GM19043 (cell line): ENCODE data around the gene ULK2.
"Not testable (repeated sequence)": the region's sequence is repeated elsewhere in the genome, so short reads cannot be mapped to it uniquely, and the experiment has no call there.

ENCODE experiments used
- ATAC-seq: cut with Tn5 transposase; IDR thresholded peaks from one replicate; pipeline ENCODE4 v1.9.1; 2021; ENCODE audit warnings: low read depth; ENCODE audit not compliant: unreplicated experiment

Gene ULK2

DNA sequence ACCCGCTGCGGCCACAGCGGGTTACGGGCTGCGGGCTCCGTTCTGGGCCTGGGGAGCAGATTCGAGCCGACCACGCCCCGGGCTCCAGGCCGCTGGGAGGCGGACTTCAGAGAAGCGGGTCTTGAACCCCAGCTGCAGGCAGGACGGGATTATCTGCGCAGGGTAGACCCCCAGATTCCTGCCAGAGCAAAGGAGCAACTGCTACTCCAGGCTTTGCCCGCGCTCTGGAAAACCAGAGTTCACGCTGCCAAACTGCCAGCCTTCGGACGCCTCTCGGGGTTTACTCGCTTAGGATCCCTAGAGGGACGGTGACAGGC is 301 bp upstream of the ULK2 start:
- ATAC-seq: no peak

DNA sequence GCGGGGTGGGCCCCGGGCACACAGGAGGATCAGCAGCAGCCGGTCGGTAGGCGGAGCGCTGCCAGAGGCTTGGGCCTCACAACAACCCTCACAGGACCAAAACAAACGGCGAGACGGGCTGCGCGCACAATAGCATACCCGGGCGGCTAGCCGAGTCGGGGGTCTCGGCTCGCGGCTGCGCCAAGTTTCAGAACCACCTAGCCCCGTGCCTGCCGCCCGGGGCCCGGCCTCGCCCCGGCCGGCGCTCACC is 732 bp downstream of the ULK2 start:
- no peak for ATAC-seq

DNA sequence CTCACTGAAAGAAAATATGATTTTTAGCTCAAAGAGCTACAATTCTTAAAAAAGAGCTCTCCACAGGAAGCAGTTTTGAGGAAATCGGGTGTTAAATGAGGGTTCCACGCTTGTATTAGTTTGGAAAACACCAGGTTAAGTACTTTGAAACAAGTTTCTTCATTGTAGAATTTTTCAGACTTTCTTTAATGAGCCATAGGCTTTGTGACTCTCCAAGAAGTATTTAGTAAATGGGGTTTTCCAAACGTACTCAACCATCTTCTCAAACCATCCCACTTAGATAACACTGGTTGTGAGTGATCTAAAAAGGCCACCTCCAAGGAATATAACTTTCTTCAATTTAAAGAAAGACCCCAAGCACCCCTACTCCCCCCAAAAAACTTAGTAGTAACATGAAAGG is 2.7 kb downstream of the ULK2 start:
- ATAC-seq: no peak

DNA sequence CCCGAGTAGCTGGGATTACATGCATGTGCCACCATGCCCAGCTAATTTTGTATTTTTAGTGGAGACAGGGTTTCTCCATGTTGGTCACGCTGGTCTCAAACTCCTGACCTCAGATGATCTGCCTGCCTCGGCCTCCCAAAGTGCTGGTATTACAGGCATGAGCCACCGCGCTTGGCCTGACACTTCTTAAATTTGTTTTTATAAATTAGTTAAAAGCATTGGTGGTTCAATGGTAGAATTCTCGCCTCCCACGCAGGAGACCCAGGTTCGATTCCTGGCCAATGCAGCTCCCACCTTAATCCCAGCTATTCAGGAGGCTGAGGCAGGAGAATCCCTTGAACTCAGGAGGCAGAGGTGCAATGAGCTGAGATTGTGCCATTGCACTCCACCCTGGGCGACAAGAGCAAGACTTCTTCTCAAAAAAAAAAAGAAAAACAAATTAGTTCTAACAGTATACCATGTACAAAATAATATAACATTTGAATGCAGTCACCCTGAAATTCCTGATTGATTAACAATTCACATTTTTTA is 7.0 kb downstream of the ULK2 start:
- ATAC-seq: not testable (repeated sequence)

DNA sequence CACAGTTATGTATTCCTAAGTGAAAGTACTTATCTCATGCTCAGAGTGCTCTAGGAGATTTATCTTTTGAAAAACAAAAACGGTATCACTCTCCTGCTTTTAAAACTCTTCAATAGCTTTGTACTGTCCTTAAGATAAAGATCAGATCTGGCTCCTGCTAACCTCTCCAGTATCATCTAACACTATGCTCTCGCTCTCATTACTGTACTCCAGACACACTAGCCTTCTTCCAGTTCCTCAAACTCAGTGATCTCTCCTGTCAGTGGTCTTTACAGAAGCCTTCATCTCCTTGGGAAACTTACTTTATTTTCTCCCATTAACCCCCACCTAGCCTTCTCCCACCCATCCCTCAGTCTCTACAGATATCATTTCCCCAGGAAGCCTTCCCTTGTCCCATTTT is 10.1 kb downstream of the ULK2 start:
- ATAC-seq: no peak

DNA sequence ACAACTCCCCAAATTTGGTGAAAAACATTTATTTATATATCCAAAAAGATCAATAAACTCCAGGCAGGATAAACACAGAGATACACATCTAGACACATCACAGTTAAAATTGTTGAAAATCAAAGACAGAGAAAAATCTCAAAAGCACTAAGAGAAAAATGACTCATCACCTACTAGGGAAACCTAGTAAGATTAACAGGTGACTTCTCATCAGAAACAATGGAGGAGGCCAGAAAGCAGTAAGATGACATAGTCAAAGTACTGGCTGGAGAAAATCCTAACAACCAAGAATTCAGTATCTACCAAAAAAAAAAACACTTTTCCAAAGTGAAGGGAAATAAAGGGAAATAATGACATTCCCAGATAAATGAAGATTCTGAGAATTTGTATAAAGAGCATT is 33.8 kb downstream of the ULK2 start:
- no peak for ATAC-seq

DNA sequence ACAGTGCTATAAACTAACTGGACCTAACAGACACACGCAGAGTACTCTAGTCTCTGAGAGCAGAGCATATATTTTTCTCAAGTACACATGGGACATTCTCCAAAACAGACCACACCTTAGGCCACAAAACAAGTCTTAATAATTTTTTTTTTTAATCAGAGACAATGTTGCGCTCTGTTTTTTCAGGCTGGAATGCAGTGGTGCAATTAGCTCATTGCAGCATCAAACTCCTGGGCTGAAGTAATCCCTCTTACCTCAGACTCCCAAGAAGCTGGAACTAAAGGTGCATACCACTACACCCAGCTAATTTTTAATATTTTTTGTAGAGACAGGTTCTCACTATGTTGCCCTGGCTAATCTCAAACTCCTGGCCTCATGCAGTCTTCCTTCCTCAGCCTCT is 37.7 kb downstream of the ULK2 start:
- no peak for ATAC-seq

DNA sequence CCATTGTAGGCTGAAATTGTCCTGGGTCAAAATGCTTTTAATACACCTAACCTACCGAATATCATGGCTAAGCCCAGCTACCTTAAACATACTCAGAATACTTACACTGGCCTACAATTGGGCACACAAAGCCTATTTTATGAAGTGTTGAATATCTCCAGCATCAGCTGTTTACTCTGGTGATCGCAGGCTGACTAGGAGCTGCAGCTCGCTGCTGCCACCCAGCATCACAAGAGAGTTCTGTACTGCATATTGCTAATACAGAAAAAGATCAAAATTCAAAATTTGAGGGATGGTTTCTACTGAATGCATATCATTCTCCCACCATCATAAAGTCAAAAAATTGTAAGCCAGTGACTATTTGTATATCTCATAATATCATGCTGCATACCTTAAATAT is 55.3 kb downstream of the ULK2 start:
- no peak for ATAC-seq

DNA sequence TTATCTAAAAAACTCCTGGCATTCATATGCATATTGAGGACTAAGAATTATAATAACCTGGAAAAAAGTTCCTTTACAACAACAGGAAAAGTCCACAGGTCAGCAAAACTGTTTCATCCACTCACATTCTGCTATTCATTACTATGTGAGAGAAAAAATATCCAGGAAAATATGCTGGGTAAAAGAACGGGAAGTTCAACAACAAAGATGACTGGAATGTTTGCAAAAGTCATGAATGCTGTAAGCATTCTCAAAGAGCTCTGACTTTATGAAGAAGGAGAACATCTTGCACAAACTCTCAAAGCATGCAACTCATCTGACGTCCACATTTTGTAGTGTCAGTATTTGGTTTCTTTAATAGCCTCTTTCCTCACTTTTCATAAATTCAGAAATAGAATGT is 62.7 kb downstream of the ULK2 start:
- ATAC-seq: no peak

DNA sequence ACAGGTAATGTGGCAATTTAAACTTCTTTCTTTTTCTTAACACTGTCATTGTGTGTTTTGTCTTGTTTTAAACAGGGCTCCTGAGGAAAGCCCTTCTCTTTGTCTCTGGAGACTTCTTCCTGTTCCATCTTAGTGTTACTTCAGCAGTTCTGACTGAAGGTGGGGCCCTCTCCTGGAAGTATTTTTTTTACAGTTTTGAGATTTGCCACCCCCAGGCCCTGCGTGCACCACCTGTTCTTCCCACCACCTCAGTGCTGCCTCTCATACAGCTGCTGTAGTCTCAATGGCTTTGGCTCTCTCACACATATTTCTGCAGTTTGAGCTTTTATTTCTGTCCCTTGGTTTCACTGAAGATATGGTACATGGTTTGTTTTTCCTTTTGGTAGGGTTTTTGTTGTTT is 67.2 kb downstream of the ULK2 start:
- ATAC-seq: no peak

DNA sequence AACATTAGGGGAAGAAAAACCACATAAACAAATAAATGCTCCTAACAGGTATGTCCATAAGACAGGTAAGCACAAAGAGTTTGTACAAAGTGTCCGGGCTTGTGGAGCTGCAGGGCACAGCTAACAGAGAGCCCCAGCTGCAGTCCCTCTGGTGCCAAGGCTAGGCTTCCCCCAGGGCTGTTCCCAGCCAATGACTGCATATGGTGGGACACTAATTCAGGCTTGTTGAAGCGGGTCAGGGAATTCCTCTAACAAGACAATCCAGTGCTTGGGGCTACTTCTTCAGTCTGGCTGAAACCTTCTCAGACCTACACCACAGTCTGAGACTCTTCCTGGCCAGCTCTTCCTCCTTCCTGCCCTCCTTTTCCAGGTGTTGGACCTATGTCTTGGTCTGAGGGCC is 67.9 kb downstream of the ULK2 start:
- no peak for ATAC-seq

DNA sequence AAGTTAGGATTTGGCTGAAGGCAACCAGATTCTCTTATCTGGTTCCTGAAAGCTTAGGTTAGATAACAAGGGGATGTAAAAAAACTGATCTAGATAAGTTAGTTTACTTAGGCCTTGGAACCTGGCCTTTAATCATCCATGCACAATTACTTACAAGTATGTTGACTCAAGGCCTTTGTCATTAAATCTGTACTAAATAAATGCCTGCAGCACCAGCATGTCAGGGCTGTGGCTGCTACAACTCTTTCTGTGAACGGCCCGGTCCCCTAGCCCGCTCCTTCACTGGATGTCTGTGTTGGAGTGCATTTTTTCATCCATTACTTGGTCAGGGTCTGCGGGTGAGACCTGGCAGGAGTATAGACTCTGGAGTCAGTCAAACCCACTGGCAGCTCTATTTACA is 71.3 kb downstream of the ULK2 start:
- no peak for ATAC-seq

DNA sequence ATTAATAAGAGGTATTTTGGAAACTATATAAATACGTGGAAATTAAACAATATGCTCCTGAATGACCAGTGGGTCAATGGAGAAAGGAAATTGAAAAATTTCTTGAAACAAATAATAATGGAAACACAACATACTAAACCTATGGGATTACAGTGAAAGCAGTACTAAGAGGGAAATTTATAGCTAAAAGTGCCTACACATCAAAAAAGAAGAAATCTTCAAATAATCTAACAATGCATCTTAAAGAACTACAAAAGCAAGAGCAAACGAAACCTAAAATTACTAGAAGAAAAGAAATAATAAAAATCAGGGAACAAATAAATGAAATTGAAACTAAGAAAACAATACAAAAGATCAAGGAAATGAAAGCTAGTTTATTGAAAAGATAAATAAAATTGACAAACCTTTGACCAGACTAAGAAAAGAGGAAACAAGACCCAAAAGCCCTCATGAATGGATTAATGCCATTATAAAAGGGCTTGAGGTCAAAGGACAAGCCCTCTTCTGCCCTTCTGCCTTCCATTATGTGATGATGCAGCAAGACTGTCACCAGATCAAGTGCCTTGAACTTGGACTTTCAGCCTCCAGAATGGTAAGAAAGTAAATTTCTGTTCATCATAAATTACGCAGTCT is 75.7 kb downstream of the ULK2 start:
- ATAC-seq: no peak

DNA sequence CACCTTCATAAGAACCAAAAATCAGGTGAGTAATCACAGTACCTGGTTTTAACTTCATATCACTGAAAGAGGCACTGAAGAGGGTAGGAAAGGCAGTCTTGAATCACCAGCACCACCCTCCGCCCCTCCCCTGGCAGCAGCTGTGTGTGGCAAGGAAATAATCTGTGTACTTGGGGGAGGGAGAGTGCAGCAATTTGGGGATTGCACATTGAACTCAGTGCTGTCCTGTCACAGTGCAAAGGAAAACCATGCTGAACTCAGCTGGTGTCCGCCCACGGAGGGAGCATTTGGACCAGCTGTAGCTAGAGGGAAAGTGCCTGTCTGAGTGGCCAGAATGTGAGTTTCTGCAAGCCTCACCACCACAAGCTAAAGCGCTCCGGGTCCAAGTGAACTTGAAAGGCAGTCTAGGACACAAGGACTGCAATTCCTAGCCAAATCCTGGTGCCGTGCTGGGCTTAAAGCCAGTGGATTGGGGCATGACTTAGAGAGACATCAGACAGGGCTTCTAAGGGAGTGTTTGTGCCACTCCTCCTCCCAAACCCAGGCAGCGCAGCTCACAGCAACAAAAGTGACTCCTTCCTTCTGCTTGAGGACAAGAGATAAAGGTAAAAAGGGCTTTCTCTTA is 79.9 kb downstream of the ULK2 start:
- ATAC-seq: no peak

DNA sequence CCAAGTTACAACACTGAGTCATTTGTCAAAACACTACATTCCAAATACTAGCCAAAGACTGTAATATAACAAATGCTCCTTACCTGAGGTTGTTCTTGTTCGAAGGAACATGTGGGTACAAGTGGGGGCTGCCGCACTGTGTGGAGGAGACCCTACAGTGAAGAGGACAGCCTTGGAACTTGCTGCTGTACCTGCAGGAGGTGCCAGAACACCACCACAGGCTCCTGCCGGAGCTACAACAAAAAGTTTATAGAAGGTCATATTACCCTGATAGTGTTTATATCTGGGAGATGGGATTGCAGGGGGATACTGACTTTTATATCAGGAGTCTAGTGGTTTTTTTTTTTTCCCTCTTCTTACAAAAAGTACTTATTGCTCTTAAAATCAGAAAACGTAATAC is 81.9 kb downstream of the ULK2 start:
- no peak for ATAC-seq

DNA sequence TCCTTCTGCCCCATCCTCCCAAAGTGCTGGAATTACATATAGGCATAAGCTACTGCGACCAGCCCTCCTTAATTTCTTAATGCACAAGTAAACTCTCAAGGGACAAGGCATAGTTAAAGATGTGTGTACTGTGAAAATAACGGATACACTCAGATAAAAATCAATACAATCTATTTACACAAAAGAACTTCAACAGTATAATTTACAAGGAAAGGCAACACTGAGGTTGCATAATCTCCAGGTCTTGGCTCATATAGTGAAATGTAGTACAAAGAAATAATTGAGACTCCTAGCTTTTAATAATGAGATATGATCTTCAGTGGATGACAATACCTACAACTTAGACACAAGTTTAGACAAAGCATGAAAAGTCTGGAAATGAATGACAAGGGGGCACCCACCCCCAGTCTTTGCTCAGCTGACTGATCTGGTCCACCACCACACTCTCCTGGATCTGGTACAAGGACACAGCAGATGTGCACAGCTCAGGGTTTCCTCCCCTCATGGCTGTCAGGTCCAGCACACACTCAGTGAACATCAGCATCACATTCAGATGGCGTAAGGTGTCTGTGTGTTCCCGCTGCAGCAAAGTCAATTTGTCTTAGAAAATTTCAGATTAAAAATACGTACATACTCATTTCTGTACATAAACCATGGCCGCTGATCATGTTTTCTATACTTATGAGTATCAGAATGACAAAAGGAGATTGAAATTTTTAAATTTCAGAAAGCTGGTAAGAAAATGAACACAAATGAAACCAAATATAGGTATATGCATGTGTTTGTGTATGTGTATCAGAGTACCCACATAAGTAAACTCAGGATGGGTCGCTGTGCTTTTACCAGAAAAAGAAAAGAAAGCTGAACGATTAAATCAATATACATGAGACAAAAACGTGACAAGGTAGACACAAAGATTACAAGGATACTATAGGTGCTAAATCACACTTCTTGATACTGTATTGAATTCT is 86.0 kb downstream of the ULK2 start:
- ATAC-seq: no peak

DNA sequence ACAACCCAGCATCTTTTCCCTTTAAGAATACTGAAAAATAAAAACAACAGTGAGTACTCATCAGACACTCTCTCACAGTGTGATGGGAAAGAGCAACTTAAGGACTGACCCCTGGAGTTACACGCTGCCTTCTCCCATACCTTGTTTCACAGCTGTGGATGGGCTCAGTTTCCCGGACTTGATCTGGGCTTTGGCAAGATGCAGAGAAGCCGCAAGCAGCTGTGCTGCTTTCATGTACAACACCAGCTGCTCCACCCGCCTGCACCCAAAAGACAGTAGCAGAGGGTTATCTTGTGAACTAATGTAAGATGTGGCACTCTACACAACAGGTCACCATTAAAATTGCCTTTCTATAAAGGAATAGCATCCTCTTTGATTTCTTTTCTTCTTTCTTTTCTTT is 86.9 kb downstream of the ULK2 start:
- no peak for ATAC-seq

DNA sequence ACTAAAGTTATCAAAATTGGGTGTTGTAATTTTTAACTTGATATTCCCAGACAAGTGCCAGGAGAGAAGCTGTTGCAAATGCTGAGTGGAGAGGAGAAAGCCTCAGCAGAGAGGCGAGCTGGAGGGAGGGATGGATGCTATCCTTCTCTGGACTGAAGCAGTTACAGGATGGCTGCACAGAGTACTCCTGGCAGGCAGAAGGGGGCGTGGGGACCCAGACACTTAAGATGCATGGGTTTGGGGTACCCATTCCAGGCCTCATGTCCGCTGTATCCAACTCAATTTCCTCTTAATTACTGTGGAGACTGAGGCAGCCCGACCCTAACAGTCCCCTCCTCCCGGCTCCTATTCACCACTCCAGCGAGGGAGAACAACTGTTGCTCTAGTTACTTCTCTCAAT is 94.2 kb downstream of the ULK2 start:
- ATAC-seq: no peak

DNA sequence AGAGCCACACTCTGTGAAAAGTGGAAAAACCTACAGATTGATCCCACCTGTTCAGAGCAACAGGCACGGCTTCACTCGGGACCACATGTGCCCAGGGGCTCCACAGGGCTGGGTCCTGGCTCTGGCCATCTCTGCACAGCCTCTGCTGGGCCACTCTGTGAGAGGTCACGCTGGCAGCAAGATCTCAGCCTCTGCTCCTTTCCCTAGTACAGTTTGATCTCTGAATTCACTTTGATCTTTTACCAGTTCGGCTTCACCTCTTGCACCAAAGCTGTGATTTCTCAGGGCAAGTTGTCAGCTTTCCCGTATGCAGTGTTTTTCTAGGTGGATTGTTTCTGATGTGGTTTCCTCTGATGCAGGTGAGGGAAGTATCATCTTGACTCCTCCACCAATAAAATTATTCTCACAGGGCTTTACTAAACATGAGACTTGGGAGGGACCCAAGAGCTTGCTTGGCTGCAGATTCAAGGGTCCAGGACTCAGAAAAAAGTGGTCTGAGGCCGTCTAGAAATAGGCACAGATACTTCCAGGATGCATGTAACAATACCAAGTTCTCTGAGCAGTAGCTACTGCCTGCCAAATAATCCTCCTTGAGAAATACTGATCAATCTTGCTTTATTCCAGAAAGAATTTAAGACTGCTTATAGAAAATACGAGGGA is 95.6 kb downstream of the ULK2 start:
- no peak for ATAC-seq

DNA sequence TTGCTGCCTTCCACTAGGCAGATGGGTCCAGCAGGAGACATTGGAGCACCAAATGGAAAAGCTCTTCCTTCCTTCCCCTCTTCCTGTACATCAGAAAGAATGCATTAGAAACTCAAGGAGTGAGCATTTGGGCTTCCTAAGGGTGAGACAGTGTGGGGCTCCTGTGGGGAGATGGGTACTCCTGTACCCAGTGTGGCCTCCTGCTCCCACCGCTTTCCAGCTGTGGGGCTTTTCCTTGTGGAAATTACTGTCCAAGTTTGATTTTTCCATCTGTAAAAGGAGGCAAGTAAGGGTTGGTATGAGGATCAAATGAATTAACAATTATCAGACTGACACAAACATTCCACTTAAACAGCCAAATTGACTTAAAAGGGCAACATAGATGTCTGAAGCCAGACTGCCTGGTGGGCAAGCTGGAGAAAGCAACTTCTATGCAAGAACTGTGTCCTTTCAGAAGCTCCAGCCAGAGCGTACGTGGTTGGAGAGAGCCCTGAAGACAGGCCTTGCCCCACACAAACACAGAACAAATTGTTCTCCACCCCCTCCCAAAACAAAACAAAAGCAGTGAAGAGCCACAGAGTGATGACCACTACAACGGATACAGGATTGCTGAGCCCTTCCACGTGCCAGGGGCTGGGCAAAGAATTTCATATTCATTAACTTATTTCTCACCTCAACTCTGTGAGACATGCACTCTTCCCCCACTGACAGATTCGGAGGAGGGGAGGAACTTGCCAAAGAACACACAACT is 96.6 kb downstream of the ULK2 start:
- no peak for ATAC-seq
